Measurements from ENCODE around the gene NNT.
"Not testable (repeated sequence)": the region's sequence is repeated elsewhere in the genome, so short reads cannot be mapped to it uniquely, and the experiment has no call there.

NNT gene

GRCh38 chr5:43583724-43584123, 19.3 kb upstream of the NNT start:
- no peak for DNase-seq

GRCh38 chr5:43584166-43584699, 18.7 kb upstream of the NNT start:
- no peak for DNase-seq

- DNase-seq: no peak
Observed at GRCh38 chr5:43588842-43589241, 14.1 kb upstream of the NNT start.

- no peak for DNase-seq
Observed at GRCh38 chr5:43589310-43589709, 13.7 kb upstream of the NNT start.

GRCh38 chr5:43590700-43591099, 12.3 kb upstream of the NNT start:
- no peak for DNase-seq

GRCh38 chr5:43592363-43592762, 10.6 kb upstream of the NNT start:
- DNase-seq: no peak

GRCh38 chr5:43598927-43599326, 4.1 kb upstream of the NNT start:
- DNase-seq: not testable (repeated sequence)

GRCh38 chr5:43601454-43602260, 1.3 kb upstream of the NNT start:
- DNase-seq: no peak

GRCh38 chr5:43603344-43604217, 601 bp downstream of the NNT start:
- DNase-seq: peak; percentile 38 to 57

- no peak for DNase-seq
Observed at GRCh38 chr5:43604699-43605098, 1.7 kb downstream of the NNT start.

- no peak for DNase-seq
Observed at GRCh38 chr5:43606351-43606750, 3.4 kb downstream of the NNT start.

- no peak for DNase-seq
Observed at GRCh38 chr5:43608406-43608805, 5.4 kb downstream of the NNT start.

GRCh38 chr5:43609752-43610151, 6.8 kb downstream of the NNT start:
- no peak for DNase-seq

GRCh38 chr5:43613370-43613769, 10.4 kb downstream of the NNT start:
- DNase-seq: no peak

- no peak for DNase-seq
Observed at GRCh38 chr5:43615445-43616184, 12.6 kb downstream of the NNT start.

- no peak for DNase-seq
Observed at GRCh38 chr5:43616535-43616934, 13.6 kb downstream of the NNT start.

- DNase-seq: no peak
Observed at GRCh38 chr5:43619380-43619779, 16.4 kb downstream of the NNT start.

GRCh38 chr5:43619911-43620310, 16.9 kb downstream of the NNT start:
- no peak for DNase-seq

GRCh38 chr5:43620944-43621505, 18.0 kb downstream of the NNT start:
- no peak for DNase-seq

GRCh38 chr5:43622074-43622473, 19.1 kb downstream of the NNT start:
- no peak for DNase-seq

GRCh38 chr5:43623048-43623680, 20.2 kb downstream of the NNT start:
- DNase-seq: no peak

GRCh38 chr5:43627028-43627427, 24.0 kb downstream of the NNT start:
- no peak for DNase-seq

Measured in hippocampal formation (tissue), 2 donors.